Stimulated activated CD4-positive, alpha-beta T cell treated with anti-CD3 and anti-CD28 coated beads, Interleukin-12 subunit alpha, Interleukin-12 subunit beta, amount 100 ng/mL, for 48 hours (primary cell): Measurements from ENCODE around the gene CASTOR1.
A peak's percentile ranks its signal among the peaks of the same experiment; 100 is the strongest.

Experiments
- DNase-seq, 3 donors: peaks; one replicate each; pipeline ENCODE4 v3.0.0-alpha.2; 2020; ENCODE audit warnings: low read depth in 2 of 3, low spot score in 1 of 3

Gene CASTOR1

DNA sequence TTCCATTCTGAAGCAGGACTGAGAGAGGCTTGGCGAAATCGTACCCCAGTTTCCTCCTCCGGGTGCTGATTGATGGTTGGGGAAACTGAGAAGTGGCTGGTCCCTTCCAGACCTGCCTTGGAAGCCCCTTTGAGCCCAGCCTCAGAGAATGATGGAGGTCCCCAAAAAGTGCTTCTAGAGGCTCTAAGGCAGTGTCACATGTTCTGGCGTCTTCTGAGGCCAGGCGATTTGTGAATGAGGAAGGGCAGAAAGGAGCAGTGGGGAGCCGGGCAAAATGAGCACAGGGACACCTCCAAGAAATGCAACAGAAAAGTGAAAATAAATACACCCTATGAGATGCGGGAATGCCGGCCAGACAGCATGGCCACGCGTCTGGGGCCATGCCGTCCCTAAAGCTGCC, 41.7 kb downstream of the CASTOR1 start:
- no peak for DNase-seq

DNA sequence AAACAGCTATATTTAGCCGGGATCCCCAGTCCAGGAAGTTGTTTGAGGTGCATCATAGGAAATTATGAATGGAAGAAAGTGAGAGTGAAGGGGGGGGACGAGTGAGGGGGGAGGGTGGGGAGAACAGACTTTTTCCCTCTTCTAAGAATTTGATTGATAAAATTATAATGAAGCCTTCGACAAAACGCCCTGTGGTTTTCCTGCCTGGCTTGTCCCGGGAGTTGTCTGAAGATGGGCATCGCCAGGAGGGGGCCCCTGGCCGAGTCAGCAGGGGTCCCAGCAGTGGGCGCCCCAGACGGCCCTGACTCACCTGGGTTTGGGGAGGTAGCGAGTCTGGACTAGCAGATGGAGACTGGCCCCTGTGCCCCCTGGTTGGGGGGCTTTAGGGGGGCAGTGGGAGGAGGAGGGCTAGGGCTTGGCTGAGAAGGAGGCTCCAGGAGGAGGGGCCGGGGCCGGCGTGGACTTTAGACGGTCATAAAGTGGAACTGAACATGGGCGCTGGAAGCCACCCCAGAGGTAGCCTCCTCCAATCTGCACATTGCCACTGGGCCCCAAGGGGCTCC, 42.4 kb downstream of the CASTOR1 start:
- DNase-seq = no peak

DNA sequence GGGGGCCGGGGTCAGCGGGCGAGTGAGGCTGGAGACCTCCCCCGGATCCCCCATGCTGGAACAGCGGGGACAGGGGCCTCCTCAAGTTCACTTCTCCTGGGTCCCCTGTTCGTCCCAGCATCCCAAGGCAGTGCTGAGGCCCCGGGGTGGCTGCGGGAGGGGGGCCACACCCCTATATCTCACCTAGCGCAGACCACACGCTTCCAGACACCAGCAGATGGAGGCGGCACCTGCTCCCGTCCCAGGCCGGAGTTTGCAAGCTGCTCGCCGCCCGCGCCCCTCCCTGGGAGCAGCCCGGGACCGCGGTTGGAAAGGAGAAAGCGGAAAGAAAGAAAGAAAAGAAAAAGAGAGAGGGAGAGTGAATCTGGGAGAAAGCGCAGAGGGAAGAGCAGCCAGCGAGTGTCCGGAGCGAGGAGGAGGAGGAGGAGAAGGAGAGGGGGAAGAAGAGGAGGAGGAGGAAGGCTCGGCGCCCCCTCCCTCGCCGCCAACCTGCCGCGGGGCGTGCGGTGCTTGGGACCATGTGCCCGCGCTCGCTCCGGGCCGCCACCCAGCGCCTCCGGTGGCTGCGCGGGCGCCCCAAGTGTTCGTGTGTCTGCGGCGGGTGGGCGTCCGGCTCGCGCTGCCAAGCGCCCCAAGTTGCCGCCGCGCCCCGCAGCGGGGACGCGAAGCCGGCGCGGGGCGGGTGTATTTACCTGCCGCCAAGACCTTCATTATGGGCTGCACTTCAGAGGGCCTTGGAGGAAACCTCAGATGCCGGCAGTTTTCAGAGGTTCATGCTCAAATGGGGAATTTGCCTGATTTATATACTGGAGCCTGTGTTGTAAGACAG, 43.1 kb downstream of the CASTOR1 start, which contains the start of gene LIF:
Gene LIF (minus strand): TSS at position 775 of the 829 bp plus-strand sequence. CDS start 64 bp downstream, at position 711.
- no peak for DNase-seq

DNA sequence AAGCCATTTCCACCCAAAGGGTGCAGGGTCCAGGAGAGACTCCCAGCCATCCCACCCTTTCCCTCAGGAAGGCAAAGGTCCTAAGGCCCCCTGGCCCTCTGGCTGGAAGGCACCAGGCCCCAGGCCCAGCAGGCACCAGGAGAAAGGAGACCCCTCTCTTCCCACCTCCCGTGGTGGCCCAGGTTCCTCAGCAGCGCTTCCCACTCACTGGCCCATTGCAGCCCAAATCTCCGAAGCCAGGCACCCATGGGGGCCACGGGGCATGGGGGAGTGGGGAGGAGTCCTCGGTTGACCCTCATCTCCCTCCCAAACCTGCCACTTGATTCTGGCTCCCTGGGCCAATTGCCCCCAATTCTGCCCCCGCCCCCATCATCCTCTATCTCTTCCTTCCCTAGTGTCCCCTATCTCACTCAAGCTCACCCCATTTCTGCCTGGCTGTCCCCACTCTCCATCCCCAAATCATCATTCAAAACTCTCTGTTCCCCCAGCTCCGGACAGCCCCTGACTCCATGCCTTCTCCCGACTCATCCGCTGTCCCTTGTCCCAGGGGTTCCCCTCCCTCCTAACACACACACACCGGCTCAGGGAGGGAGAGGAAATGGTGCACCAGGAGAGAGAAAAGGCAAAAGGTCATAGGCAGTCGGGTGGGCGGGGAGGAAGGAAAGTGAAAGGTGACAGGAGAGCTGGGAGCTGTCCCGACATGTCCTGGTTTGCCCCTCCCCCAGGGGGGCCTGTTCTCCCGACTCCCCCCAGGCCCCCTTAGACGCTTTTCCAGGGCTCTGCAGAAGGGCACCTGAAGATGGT, 43.9 kb downstream of the CASTOR1 start:
- DNase-seq = no peak

DNA sequence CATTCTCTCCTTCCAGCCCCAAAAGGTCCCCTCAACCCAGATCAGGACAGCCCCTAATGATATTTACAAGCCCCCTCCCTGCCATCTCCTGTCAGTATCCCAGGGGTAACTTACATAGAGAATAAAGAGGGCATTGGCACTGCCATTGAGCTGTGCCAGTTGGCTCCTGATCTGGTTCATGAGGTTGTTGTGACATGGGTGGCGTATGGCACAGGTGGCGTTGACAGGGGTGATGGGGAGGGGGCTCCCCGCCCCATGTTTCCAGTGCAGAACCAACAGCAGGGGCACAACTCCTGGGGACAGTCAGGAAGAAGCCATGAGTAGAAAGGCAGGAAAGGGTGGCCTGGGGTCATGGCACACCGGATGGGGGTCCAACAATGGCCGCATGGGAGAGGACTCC, 44.7 kb downstream of the CASTOR1 start:
- no peak for DNase-seq

DNA sequence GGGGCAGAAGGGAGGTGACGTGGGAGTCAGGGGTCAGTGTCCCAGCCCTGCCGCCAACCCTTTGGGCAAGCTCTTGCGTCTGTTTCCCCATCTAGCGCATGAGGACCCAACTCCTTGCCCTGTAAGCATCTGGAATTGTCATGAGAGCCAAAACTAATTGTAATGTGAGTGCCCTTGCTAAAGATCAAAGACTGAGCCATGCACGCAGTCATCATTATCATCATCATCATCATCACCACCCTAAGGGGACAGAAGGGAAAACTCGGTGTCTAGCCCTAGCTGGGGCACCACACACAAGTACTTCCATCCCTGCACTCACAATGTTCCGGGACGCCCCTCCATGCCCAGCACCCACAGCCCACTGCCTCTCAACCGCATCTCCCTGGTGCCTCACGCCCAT, 45.2 kb downstream of the CASTOR1 start:
- DNase-seq = no peak

DNA sequence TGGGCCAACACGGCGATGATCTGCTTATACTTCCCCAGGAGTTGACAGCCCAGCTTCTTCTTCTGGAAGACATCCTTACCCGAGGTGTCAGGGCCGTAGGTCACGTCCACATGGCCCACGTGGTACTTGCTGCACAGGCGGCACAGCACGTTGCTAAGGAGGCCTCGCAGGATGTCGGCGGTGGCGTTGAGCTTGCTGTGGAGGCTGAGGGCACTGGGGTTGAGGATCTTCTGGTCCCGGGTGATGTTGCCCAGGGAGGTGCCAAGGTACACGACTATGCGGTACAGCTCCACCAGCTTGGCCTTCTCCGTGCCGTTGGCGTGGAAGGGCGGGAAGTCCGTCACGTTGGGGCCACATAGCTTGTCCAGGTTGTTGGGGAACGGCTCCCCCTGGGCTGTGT, 45.6 kb downstream of the CASTOR1 start:
- no peak for DNase-seq

DNA sequence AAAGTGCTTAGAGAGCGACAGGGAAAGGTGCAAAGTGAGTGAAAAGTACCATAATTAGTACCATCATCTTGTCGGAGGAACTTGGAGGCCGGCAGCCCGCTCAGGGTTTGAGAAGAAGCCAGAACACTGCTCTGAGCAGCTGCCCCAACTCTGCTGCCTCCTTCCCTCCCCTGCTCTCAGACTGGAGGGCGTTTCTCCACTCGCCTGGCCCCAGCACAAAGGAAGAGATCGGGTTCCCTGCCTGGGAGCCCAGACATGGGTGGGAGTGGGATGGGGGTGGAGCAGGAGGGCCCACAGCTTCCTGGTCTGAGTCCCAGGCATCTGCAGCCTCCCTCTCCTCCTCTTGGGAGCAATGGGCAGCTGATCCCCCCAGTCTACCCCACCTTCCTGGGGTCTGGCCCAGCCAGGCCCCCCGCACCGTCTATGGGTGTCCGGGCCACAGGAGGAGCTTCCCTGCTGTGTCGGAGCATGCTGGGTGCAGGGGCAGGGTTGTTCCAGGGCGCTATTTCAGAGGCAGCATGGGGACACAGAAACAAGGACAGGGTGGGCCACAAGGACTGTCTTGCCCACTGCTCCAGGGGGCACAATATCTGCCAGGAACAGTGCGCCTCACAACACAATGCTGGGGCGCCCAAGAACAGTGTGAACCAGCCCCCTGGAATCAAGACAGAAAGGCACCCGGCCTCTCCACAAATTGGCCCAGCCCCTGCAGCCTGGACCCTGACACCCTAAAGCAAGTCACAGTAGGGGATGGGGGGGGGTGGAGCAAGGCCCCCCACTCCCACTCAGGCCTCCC, 47.5 kb downstream of the CASTOR1 start:
- no peak for DNase-seq

DNA sequence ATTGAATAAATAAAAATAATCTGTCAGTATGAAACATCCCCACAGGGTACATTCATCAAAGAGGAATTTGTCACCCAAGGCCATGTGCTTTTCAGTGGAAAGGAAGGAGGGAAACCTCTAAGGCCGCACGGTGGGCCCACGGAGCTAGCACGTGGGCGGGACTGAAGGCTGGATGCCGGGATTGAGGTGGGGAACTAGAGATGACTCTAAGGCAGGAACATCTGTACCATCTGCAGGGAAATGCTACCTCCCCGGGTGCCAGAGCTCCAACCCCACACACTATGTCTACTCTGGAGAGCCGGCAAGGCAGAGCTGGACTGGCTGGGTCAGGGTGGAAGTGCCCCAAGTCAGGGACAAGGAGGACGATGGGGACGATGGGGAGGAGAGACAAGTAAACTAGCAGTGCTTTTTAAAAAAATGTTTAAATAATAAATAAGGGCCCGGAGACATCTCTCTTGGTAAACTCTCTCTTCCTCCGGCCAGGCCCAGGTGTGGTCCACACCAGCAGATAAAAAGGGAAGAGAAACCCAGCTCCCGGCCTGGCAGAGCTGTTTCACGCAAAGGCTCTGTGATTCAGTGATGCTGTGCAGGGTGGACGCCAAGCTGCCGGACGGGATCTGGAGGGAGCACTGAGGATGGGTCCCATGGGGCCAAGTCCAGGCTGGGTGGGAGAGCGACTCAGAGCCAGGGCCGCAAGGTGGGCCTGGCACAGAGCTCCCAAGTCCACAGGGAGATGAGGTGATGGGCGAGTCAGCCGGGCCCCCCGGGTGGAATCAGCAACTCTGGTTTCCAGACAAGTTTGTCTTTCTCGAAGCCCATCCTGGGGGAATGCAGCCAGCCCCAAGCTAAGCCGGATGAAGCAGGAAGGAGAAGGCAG, 48.5 kb downstream of the CASTOR1 start:
- DNase-seq = no peak

DNA sequence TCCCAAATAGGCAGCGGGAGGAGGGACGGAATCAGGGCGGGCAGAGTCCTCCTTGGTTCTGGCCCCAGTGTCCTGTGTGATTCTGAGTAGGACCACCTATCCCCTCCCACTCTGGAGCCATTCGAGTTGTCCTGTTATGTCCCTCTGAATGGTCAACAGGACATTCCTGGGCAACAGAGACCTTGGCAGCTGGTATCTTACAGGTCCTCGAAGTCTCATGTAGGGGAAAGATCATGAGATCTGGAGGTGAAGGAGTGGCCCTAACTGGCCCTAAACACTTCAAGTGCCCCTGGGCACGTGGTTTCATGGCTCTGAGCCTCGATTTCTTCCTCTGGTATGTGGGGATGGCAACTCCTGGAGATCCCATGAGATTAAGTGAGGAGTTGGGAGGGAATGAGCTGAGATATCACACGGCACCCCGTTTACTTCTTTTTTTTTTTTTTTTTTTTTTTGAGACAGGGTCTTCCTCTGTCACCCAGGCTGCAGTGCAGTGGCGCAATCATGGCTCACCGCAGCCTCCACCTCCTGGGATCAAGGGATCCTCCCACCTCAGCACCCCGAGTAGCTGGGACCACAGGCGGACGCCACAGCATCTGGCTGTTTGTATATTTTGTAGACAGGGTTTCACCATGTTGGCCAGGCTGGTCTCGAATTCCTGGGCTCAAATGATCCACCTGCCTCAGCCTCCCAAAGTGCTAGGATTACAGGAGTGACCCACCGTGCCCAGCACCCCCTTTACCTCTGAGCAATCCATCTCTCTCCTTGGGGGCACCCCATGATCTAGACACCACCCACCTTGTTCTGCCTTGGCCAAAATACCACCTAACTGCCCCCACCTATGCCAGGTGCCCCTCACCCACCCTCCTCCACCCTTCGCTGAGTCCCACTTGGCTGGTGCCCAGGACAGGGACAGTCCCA, 49.6 kb downstream of the CASTOR1 start:
- DNase-seq = peak in 1 of 3 donors; percentile 34

DNA sequence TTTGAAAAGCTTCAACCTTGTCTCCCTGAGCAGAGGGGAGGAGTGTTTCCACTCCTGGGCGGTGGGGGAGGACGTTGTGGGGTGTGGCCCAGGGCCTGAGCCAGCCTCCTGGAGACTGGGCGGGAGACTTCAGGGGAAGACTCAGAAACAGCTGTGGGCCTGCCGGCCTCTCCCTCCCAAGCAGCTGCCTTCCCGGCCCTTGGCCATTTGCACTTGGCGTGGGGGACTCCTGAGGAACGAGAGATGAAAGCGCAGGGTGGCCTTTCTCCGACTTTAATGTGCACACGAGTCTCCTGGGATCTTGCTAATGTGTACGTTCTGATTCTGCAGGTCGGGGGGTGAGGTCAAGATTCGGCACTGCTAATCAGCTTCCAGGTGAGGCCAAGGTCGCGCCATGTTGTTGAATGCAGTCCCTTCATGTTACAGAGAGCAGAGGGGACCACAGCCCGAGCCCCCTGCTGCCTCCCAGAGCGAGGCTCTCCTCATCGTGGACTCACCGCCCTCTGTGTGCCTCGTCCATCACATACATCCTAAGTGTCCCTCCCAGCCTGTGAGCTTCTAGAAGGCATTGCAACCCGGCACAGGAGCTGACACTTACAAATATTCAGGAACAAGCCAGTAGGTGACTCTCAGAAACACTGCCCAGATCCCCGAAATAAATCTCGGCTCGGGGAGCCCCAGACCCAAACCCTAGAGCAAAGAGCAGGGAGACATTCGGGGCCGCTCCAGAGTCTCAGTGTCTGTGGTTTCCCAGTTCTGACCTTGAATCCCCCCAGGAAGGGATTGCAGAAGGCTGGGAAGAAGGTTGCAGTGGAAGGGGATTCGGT, 50.4 kb downstream of the CASTOR1 start:
- DNase-seq = no peak

DNA sequence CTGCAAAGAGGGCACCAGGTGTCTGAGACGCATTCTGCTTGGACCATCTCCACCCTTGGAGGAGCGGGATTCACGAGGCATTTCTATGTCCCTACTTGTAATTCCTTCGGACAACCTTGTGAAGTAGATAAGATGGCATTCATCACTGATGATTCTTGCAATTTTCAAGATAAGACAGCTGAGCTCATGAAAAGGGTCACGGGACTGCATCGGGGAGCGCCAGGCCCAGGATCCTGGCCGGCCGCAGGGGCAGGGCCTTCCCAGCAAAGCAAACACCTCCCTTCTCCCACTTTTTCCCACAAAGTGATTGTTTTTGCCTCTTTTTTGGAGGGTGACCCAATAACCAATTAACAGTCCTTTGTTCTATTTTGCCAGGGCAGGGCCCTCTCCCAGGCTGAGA, 51.2 kb downstream of the CASTOR1 start:
- no peak for DNase-seq

DNA sequence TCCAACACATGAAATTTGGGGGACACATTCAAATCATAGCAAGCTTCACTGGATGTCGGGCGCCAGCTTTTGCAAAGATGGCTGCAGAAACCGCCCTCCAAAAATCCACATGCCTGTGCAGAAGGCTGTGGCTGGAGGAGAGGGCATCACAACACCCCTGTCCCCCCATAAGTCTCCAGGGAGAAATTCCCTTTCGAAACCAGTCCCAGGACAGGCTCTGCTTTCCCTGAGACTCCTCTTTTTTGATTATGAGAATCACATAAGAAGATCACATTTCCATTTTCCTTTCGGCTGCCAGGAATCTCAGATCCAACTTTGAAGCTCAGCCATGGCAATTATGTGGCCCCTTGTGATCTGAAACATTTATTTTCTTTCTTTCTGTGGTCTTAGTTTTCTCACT, 52.4 kb downstream of the CASTOR1 start:
- no peak for DNase-seq

DNA sequence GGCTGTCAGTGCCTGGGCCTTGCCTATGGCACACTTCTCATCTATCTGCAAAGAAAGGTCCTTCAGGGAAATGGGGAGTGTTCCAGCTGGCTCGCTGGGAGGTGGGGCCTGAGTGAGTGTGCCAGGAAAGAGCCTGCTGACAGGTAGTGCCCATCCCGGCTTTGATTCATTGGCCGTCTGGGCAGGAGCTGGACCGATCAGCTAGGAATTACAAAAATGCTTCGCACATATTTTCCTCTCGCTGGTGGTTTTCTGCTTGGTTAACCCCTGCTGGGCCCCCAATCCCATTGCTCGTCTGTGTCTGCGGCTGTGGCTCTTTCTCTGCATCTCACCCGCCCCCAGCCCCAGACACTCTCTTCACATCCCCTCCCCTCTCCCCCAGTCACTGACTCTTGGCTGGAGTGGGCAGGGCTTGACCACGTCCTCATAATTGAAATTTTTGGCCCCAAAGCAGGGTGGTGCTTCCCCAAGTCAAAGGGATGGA, 53.6 kb downstream of the CASTOR1 start:
- DNase-seq = no peak
